Neutrophil (primary cell): Measurements from ENCODE around the gene TMX3.

Source experiments
- H3K27ac ChIP-seq: fragments of 200-600 bp; sonication (generic); 2 replicates; pipeline ENCODE4 v1.5.1; 2016; ENCODE audit warnings: mild to moderate bottlenecking, moderate library complexity
- H3K27me3 ChIP-seq: fragments of 200-600 bp; sonication (generic); 2 replicates; pipeline ENCODE4 v1.6.0; 2016; ENCODE audit warnings: mild to moderate bottlenecking
- H3K36me3 ChIP-seq: fragments of 200-600 bp; sonication (generic); 2 replicates; pipeline ENCODE4 v1.5.1; 2017
- H3K4me1 ChIP-seq, 2 experiments: fragments of 200-600 bp in 1 of 2; sonication (generic) in 1 of 2; 1 replicate in 1 of 2; 2 replicates in 1 of 2; pipeline versions ENCODE4 v1.5.1 to v1.6.1; 2013 to 2016; ENCODE audit warnings: low read depth in 1 of 2, low read length in 1 of 2, mild to moderate bottlenecking in 1 of 2, moderate library complexity in 1 of 2; ENCODE audit not compliant: control insufficient read depth in 1 of 2, insufficient read depth in 1 of 2
- H3K4me3 ChIP-seq, 2 experiments: fragments of 200-600 bp in 1 of 2; sonication (generic) in 1 of 2; 1 replicate in 1 of 2; 2 replicates in 1 of 2; pipeline ENCODE4 v1.5.1; 2013 to 2016; ENCODE audit warnings: low read depth in 1 of 2, low read length in 1 of 2, mild to moderate bottlenecking in 1 of 2, moderate library complexity in 1 of 2
- H3K9me3 ChIP-seq: fragments of 200-600 bp; sonication (generic); 2 replicates; pipeline ENCODE4 v1.5.1; 2016
- TF ChIP-seq, protein P1 (sequence below): fragments of 200-600 bp; sonication (generic); IDR thresholded peaks from 2 replicates; pipeline ENCODE4 v1.5.1; 2016; ENCODE audit warnings: antibody characterized with exemption

Gene TMX3

DNA sequence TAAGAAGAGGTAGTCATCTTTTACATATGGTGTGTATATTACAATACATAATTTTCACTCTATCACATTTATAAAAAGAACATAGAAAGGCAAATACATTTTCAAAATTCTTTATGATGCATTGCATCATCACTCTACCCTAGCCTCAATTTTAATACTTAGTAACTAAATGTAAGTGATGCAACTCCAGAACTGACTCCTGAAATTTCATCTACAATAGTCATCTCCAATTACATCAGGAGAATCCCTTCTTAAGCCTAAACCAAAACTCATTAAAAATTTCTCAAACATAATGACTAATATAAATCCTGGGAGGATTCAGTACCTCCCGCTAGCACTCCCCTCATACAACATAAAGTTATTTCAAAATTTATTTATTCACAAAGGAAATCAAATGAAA lies 15.9 kb downstream of the TMX3 start:
- Histone ChIP-seq H3K4me1 (no peaks in the 10 kb centered on the region), H3K9me3 (no peaks in the 10 kb centered on the region), H3K27ac (no peak overlapping the region), H3K27me3 (no peaks in the 10 kb centered on the region), H3K4me3 (no peak overlapping the region), H3K36me3 (peaks cover 43% of the 10 kb centered on the region)
- TF ChIP-seq, protein P1, sequence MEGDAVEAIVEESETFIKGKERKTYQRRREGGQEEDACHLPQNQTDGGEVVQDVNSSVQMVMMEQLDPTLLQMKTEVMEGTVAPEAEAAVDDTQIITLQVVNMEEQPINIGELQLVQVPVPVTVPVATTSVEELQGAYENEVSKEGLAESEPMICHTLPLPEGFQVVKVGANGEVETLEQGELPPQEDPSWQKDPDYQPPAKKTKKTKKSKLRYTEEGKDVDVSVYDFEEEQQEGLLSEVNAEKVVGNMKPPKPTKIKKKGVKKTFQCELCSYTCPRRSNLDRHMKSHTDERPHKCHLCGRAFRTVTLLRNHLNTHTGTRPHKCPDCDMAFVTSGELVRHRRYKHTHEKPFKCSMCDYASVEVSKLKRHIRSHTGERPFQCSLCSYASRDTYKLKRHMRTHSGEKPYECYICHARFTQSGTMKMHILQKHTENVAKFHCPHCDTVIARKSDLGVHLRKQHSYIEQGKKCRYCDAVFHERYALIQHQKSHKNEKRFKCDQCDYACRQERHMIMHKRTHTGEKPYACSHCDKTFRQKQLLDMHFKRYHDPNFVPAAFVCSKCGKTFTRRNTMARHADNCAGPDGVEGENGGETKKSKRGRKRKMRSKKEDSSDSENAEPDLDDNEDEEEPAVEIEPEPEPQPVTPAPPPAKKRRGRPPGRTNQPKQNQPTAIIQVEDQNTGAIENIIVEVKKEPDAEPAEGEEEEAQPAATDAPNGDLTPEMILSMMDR = no peak

DNA sequence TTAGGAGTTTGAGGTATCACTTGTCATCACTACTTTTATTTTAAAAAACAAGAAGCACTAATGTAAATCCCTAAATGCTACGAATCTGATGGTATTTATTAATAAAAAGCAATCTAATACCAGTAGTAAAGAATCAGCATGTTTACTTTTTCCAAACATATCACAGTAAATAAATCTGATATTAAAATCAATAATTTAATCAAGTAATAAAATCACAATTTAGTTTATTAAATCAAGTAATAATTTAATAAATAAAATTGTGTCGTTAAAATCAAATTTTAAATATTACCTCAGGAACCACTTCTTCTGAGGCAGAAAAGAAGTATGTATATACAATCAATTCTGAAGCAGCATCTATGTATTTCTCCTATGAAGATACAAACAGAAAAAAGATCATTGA lies 18.0 kb downstream of the TMX3 start:
- no peak overlapping the region for H3K4me3 ChIP-seq
- H3K4me1 ChIP-seq = no peaks in the 10 kb centered on the region
- TF ChIP-seq, protein P1 = no peak
- no peaks in the 10 kb centered on the region for H3K9me3 ChIP-seq
- H3K27me3 ChIP-seq = no peaks in the 10 kb centered on the region
- H3K36me3 ChIP-seq = peaks cover 59% of the 10 kb centered on the region
- H3K27ac ChIP-seq = no peak overlapping the region

DNA sequence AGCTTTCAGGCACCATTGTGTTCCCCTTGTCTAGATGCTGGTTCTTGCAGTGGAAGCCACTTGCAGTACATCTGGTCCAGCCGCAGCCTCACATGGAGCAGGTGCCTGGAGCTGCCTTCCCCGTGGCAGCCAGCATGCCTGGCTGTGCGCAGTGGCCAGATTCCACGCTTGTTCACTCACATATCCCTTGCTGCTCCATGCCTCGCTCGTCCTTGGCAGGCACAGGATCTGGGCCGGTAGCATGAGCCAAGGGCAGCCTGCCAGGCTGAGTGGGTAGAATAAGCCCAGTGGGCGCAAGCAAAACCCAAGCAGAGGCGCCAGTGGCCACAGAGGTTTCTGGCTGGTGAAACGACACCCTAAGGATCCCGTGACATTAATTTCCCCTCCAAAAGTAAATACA lies 20.6 kb downstream of the TMX3 start:
- no peaks in the 10 kb centered on the region for H3K27me3 ChIP-seq
- TF ChIP-seq, protein P1 = no peak
- H3K4me3 ChIP-seq = no peak overlapping the region
- no peaks in the 10 kb centered on the region for H3K9me3 ChIP-seq
- peaks cover 73% of the 10 kb centered on the region for H3K36me3 ChIP-seq
- no peak overlapping the region for H3K27ac ChIP-seq
- no peaks in the 10 kb centered on the region for H3K4me1 ChIP-seq

DNA sequence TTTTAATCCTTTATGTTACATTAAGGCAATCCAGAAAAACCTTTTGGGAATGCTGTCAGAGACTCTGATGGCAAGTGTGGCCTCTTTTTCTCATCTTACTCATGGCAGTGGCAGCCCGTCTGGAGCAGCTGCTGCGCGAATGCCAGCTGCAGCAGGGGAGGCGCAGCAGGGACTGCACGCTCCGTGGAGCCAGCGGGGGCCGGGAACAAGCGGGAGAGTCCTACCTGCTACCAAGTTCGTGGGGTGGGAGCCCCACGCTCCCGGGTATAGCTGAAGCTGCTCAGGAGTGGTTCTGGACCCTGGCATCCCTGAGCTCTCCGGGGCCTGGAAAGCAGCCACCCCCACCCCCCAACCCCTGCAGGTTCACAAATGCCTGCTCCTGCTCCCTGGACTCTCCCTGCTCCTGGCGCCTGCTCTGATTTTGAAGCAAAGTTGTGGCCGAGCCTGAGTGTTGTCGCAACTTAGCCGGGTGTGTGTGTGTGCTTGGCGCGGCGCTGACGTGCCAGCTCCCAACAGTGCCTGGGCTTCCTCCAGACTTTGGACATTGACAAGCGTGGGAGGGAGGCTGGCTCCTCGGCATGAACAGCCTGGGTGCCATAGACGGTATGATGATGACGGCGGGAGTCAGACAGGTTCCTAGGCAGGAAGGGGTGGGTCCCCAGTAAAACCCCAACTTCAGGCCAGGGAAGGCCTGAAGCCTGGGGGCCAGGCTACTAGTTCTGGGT lies 21.7 kb downstream of the TMX3 start:
- H3K4me1 ChIP-seq = no peaks in the 10 kb centered on the region
- TF ChIP-seq, protein P1 = no peak
- H3K27me3 ChIP-seq = no peaks in the 10 kb centered on the region
- no peaks in the 10 kb centered on the region for H3K9me3 ChIP-seq
- H3K4me3 ChIP-seq = no peak overlapping the region
- H3K36me3 ChIP-seq = peaks cover 73% of the 10 kb centered on the region
- H3K27ac ChIP-seq = no peak overlapping the region

DNA sequence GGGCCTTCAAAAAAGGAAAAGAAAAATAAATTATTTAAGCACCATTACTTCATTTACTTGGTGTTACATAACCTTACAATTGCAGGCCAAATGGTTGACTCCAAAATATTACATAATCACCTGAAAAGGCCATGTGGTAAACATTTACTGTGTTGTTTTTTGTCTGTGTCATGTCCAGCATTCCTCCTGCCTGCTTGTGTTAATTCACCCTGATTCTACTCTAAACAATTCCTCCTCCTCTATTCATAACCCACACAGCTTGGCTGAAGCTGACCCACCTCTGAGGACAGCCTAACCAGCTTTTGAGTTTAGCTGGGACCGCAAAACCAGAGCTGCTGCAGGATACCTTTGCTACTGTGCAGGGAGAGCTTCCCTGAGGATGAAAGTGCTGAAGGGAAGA lies 35.4 kb downstream of the TMX3 start:
- H3K27me3 ChIP-seq = no peaks in the 10 kb centered on the region
- H3K9me3 ChIP-seq = no peaks in the 10 kb centered on the region
- H3K4me3 ChIP-seq = no peak overlapping the region
- H3K27ac ChIP-seq = no peak overlapping the region
- TF ChIP-seq, protein P1 = no peak
- H3K36me3 ChIP-seq = peaks cover 94% of the 10 kb centered on the region
- H3K4me1 ChIP-seq = peaks cover 0 to 6% of the 10 kb centered on the region in 2 experiments
